Superior temporal gyrus (tissue), 1 donor: Measurements from ENCODE around the gene AURKAIP1.
"Not testable (repeated sequence)": the region's sequence is repeated elsewhere in the genome, so short reads cannot be mapped to it uniquely, and the experiment has no call there.

ENCODE experiments used
- DNase-seq: peaks from one replicate; pipeline ENCODE4 v3.0.0-alpha.2; 2016; ENCODE audit errors: extremely low spot score

AURKAIP1 gene

GRCh38 chr1:1387098-1388077 is 12.4 kb upstream of the AURKAIP1 start:
- no peak for DNase-seq

DNA sequence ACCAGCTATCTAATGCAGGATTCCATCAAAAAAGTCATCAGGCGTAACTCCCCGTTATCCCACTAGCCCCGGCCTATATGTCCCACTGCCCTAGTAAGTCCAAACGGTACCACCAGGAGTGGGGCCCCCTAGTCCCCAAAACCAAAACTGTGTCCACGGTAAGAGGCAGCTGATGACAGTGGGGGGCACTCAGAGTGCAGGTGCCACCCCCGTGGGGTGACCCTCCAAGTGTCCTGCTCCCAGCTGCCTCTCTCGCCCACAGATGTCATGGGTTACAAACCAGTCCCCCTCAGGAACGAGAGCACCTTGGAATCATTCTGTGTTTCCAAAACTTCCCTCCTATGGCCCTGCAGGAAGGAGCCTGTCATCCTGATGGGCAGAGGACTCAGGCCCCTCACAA is 10.9 kb upstream of the AURKAIP1 start:
- DNase-seq: no peak

- not testable (repeated sequence) for DNase-seq
These were observed 10.3 kb upstream of the AURKAIP1 start for GRCh38 chr1:1385339-1385738.

GRCh38 chr1:1381294-1381693 is 6.3 kb upstream of the AURKAIP1 start:
- DNase-seq: no peak

- DNase-seq: no peak
These were observed 5.9 kb upstream of the AURKAIP1 start for GRCh38 chr1:1380860-1381259.

DNA sequence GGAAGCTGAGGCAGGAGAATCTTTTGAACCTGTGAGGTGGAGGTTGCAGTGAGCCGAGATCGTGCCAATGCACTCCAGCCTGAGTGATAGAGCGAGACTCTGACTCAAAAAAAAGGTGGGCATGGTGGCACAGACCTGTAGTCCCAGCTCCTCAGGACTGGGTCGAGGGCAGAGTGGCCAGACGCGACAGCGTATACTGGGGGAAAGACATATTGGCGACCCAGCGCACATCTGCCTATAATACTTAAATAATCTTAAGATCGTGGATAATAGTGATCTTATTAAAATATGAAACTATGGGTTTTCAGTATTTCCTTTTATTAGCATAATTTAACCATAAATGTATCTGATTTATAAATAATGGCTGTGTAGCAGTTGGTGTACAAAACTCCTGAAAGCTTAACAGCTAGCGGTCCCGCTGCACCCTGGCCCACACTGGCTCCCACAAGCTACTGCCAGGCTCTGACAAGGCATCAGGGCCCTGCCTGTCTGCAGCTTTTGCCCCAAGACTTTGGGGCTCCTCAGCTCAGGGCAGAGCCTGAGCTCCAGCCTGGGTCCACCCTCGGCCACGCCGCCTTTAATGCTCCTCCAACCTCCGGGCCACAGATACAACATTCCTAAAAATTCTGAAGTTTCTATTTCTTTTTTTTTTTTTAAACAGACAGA is 2.7 kb upstream of the AURKAIP1 start:
- no peak for DNase-seq

- DNase-seq: no peak
These were observed 1.7 kb upstream of the AURKAIP1 start for GRCh38 chr1:1376551-1377226.

DNA sequence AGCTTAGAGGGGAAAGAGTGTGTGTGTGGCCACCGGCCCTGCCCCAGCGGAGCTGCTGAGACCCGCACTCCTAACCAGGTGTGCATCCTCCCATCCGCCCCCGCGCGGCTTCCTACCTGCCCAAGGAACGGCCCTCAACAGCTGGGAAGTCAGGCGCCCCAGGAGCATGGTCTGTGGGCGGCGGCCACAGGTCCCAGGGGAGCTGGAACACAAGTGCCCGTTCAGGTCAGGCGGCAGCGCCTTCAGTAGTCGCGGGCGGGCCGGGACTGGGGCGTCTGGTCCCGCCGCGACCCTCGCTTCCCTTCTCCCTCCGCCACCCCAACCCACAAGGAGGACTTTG is 448 bp downstream of the AURKAIP1 start:
- no peak for DNase-seq

GRCh38 chr1:1373815-1374588 is 1.0 kb downstream of the AURKAIP1 start:
- DNase-seq: no peak

- no peak for DNase-seq
These were observed 1.8 kb downstream of the AURKAIP1 start for GRCh38 chr1:1373051-1373814.

DNA sequence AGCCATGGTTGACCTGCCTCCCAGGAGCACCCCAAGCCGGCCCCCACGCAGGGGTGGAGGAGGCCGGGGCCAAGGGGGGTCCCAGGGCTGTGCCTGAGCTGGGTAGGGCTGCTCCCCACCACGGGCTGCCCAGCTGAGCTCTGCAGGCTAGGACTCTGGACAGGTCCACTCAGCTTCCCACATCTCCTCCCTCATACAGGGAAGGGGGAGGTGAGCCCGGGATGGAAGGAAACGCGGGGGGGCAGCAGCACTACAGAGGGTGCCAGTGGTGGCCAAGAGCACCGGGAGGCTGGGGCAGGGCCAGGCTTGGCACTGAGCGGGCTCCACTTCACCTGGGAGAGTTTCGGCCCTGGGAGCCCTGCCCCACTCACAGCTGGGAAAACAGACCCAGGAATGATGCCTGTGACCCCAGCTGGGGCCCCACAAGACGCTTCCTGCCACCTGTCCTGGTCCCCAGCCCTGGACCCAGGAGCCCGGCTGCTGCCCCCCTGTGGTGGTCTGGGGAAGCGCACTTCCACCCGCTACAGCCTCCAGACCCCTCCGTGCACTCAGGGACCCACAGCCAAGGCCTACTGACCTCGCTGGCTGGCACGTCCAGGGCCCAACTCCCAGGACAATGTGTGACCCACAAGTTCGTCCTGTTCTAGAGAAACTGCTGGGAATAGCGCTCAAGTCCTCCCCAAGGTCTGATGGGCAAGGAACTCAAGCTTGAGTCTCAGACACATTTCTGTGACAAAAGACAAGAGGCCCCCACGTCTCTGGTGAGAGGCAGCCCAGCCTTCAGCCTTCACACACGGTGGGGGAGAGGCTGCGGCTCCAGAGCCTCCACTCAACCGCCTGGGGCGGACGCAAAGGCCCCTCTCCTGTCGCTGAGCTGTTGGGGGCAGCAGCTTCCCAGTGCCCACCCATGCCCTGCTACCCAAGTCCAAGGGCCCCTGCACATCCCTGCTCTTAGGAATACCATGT is 3.0 kb downstream of the AURKAIP1 start:
- peak; percentile 47 for DNase-seq

- no peak for DNase-seq
These were observed 3.7 kb downstream of the AURKAIP1 start for GRCh38 chr1:1371364-1371745.

GRCh38 chr1:1370771-1371300 is 4.2 kb downstream of the AURKAIP1 start:
- DNase-seq: no peak

DNA sequence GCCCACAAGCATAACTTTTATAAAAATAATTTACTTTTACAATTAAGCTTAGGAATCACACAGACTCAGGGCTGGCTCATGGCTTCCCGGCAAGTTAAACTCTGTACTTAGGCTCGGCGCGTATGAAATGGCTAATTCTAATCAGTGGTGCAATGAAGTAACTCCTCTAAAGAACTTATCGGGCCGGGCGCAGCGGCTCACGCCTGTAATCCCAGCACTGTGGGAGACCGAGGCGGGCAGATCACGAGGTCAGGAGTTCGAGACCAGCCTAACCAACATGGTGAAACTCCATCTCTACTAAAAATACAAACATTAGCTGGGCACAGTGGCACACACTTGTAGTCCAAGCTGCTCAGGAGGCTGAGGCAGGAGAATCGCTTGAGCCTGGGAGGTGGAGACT is 4.9 kb downstream of the AURKAIP1 start:
- DNase-seq: not testable (repeated sequence)

DNA sequence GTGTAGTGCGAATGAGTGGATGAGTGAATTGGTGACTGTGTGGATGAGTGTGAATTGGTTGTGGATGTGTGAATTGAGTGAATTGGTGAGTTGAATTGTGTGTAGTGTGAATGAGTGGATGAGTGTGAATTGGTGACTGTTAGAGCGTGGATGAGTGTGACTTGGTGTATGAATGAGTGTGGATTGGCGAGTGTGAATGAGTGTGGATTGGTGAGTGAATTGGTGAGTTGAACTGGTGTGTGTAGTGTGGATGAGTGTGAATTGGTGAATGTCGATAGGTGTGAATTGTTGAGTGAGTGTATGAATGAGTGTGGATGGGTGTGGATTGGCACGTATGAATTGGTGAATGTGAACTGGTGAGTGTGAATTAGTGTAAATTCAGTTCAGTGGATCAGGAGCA is 7.7 kb downstream of the AURKAIP1 start:
- no peak for DNase-seq

DNA sequence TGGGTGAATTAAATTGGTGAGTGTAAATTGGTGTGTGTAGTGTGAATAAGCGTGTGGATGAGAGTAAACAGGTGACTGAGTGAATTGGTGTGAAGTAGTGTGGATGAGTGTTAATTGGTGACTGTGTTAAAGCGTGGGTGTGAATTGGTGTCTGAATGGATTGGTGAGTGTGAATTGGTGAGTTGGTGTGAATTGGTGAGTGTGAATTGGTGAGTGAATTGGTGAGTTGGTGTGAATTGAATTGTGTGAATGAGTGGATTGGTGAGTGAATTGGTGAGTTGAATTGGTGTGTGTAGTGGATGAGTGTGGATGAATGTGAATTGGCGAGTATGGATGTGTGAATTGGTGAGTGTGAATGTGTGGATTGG is 8.3 kb downstream of the AURKAIP1 start:
- no peak for DNase-seq

DNA sequence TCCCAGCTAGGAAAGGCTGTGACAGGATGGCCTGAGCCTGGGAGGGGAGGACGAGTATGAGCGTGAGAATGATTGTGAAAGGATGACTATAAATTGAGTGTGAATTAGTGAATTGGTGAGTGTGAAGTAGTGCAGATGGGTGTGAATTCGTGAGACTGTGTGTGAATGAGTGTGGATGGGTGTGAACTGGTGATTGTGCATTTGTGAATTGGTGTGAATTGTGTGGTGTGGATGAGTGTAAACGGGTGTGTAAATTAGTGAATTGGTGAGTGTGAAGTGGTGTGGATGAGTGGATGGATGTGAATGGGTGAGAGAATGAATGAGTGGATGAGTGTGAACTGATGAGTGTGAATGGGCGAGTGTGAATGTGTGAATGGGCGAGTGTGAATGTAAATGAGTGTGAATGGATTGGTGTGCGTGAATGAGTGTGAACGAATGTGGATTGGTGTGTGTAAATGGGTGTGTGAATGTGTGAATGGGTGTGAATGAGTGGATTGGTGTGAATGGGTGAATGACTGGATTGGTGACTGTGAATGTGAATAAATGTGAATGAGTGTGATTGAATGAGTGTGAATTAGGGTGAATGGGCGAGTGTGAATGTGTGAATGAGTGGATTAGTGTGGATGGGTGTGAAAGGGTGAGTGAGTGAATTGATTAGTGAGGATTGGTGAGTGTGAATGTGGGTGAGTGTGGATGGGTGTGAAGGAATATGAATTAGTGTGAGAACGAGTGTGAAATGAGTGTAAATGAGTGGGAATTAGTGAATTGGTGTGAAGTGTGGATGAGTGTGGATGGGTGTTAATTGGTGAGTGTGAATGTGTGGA is 8.9 kb downstream of the AURKAIP1 start:
- DNase-seq: no peak

DNA sequence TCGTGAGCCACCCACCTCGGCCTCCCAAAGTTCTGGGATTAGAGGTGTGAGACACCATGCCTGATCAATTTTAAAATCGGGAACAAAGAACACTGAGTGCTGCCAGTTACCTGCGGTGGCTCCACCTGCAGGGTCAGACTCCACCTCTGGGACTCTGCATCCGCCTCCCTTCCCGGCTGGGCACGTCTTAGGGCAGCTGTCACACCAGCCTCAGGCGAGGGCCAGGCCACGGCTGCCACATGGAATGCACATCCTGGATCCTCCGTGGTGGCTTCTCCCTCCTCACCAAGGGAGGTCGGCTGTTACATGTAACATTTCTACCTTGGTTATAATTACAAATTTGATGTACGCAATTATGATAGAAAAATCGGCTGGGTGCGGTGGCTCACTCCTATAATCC is 10.7 kb downstream of the AURKAIP1 start:
- DNase-seq: no peak

DNA sequence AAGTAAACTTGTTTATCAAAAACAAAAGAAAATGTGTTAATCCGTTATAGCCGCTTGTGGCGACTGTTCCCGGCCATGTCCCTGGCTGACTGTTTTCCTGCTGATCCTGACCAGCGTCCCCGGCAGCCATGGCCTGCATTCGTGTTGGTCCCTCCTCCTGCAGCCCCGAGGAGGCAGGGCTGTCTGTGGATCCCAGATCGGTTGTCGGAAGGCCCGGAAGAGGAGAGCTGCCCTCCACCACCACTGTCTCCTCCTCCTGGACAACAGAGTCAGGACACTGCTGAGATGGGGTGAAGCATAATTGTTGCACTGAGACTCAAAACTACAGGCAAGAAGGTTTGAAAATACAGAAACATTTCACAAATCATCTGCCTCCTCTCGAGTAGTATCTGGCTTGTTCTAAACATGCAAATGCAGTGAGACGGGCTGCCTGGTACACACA is 13.0 kb downstream of the AURKAIP1 start:
- no peak for DNase-seq
